ENCODE results near the gene PHF21A.

- TF ChIP-seq ZNF274 (IDR thresholded peaks at IDR 0.05; ENCODE audit: low read depth, low read length) (no peak), YY1 (IDR thresholded peaks at IDR 0.05; ENCODE audit: insufficient read depth, insufficient read length) (no peak)
Measured at GRCh38 chr11:45948356-45948755, 172.9 kb downstream of the PHF21A start.
